ENCODE data around the gene FGFBP2. TPM values are rescaled to one million over a fixed set of nuclear protein-coding genes. Genes with fewer than 3 reads are reported as not detected.

Gene FGFBP2
- total RNA-seq, 2 donors from 2014 or later, result not detected

GRCh38 chr4:15931451-15932210 lies 31.3 kb downstream of the FGFBP2 start:
- DNase-seq (ENCODE audit: low spot score) (no peak), ATAC-seq (ENCODE audit: insufficient number of reproducible peaks, low FRiP score, low read depth) (no peak)
- no peaks in the 10 kb centered on the region for H3K36me3 ChIP-seq
- H3K27ac ChIP-seq, result no peak overlapping the region
- no peak for TF ChIP-seq CTCF (IDR thresholded peaks at IDR 0.05)
- H3K4me3 ChIP-seq, result no peak overlapping the region
- no peaks in the 10 kb centered on the region for H3K27me3 ChIP-seq (replicated peaks; ENCODE audit: insufficient read depth)
- H3K9me3 ChIP-seq, result no peaks in the 10 kb centered on the region
- H3K4me1 ChIP-seq (ENCODE audit: control insufficient read depth in 1 of 2, low read depth in 2 of 2), result peaks cover 0 to 5% of the 10 kb centered on the region in 2 donors

- DNase-seq (ENCODE audit: low spot score), result no peak
- no peak overlapping the region for H3K4me3 ChIP-seq
- H3K9me3 ChIP-seq, result no peaks in the 10 kb centered on the region
- H3K27me3 ChIP-seq (replicated peaks; ENCODE audit: insufficient read depth), result no peaks in the 10 kb centered on the region
- no peaks in the 10 kb centered on the region for H3K4me1 ChIP-seq (ENCODE audit: control insufficient read depth in 1 of 2, low read depth in 2 of 2)
- TF ChIP-seq CTCF (IDR thresholded peaks at IDR 0.05), result no peak
- no peak for ATAC-seq (ENCODE audit: insufficient number of reproducible peaks, low FRiP score, low read depth)
- H3K27ac ChIP-seq, result no peak overlapping the region
- H3K36me3 ChIP-seq, result no peaks in the 10 kb centered on the region
These were observed 32.7 kb downstream of the FGFBP2 start for GRCh38 chr4:15930314-15930713.

GRCh38 chr4:15929540-15929939 lies 33.4 kb downstream of the FGFBP2 start:
- Histone ChIP-seq H3K4me1 (ENCODE audit: control insufficient read depth in 1 of 2, low read depth in 2 of 2) (no peaks in the 10 kb centered on the region), H3K4me3 (no peak overlapping the region), H3K27ac (no peak overlapping the region), H3K9me3 (no peaks in the 10 kb centered on the region), H3K36me3 (no peaks in the 10 kb centered on the region), H3K27me3 (replicated peaks; ENCODE audit: insufficient read depth) (no peaks in the 10 kb centered on the region)
- DNase-seq (ENCODE audit: low spot score) (no peak), ATAC-seq (ENCODE audit: insufficient number of reproducible peaks, low FRiP score, low read depth) (no peak)
- TF ChIP-seq CTCF (IDR thresholded peaks at IDR 0.05), result no peak

- no peak for DNase-seq (ENCODE audit: low spot score)
- TF ChIP-seq CTCF (IDR thresholded peaks at IDR 0.05), result no peak
- Histone ChIP-seq H3K36me3 (no peaks in the 10 kb centered on the region), H3K9me3 (no peaks in the 10 kb centered on the region), H3K27me3 (replicated peaks; ENCODE audit: insufficient read depth) (no peaks in the 10 kb centered on the region), H3K4me1 (ENCODE audit: control insufficient read depth in 1 of 2, low read depth in 2 of 2) (no peaks in the 10 kb centered on the region), H3K4me3 (no peak overlapping the region), H3K27ac (no peak overlapping the region)
- no peak for ATAC-seq (ENCODE audit: insufficient number of reproducible peaks, low FRiP score, low read depth)
These were observed 34.1 kb downstream of the FGFBP2 start for GRCh38 chr4:15928883-15929282.

GRCh38 chr4:15926486-15926885 lies 36.5 kb downstream of the FGFBP2 start:
- TF ChIP-seq CTCF (IDR thresholded peaks at IDR 0.05), result no peak
- DNase-seq (ENCODE audit: low spot score) (no peak), ATAC-seq (ENCODE audit: insufficient number of reproducible peaks, low FRiP score, low read depth) (no peak)
- no peak overlapping the region for H3K27ac ChIP-seq
- H3K4me3 ChIP-seq, result no peak overlapping the region
- no peaks in the 10 kb centered on the region for H3K27me3 ChIP-seq (replicated peaks; ENCODE audit: insufficient read depth)
- H3K9me3 ChIP-seq, result no peaks in the 10 kb centered on the region
- H3K36me3 ChIP-seq, result no peaks in the 10 kb centered on the region
- H3K4me1 ChIP-seq (ENCODE audit: control insufficient read depth in 1 of 2, low read depth in 2 of 2), result no peaks in the 10 kb centered on the region

All from thoracic aorta (tissue), 2 donors.